HUES48 (cell line): ENCODE measurements around the gene ZBTB14.
A peak's percentile ranks its signal among the peaks of the same experiment; 100 is the strongest.

ENCODE experiments used
- H3K27ac ChIP-seq: one replicate; pipeline ENCODE4 v1.7.0; 2013; ENCODE audit warnings: low read depth, low read length, inconsistent platforms
- H3K27me3 ChIP-seq: 2 replicates; pipeline ENCODE4 v1.6.1; 2013; ENCODE audit warnings: mild to moderate bottlenecking, low read length; ENCODE audit not compliant: control insufficient read depth, insufficient read depth
- H3K36me3 ChIP-seq: 2 replicates; pipeline ENCODE4 v1.6.1; 2013; ENCODE audit warnings: low read length; ENCODE audit not compliant: control insufficient read depth, insufficient read depth
- H3K4me1 ChIP-seq: 2 replicates; pipeline ENCODE4 v1.6.1; 2013; ENCODE audit warnings: mild to moderate bottlenecking, low read length; ENCODE audit not compliant: control insufficient read depth, insufficient read depth
- H3K4me3 ChIP-seq: 2 replicates; pipeline ENCODE4 v1.5.1; 2013; ENCODE audit warnings: mild to moderate bottlenecking, low read depth, low read length
- H3K9ac ChIP-seq: 2 replicates; pipeline ENCODE4 v1.6.1; 2013; ENCODE audit warnings: mild to moderate bottlenecking, low read depth, low read length, moderate library complexity
- H3K9me3 ChIP-seq: 2 replicates; pipeline ENCODE4 v1.6.1; 2013; ENCODE audit warnings: low read length; ENCODE audit not compliant: control insufficient read depth, insufficient read depth

Gene ZBTB14

GRCh38 chr18:5295231-5295920 is at the start of gene ZBTB14:
Gene ZBTB14, minus strand, starts transcription at chr18:5295726. Its CDS starts 2,480 bp downstream, at chr18:5293246.
- Histone ChIP-seq H3K4me3 (peak within 1 kb of the TSS; percentile 96), H3K27ac (peak within 1 kb of the TSS; percentile 95), H3K9ac (peak within 1 kb of the TSS; percentile 94), H3K36me3 (peaks cover 24% of the 10 kb centered on the region), H3K27me3 (peaks cover 20% of the 10 kb centered on the region), H3K4me1 (peaks cover 13% of the 10 kb centered on the region), H3K9me3 (no peaks in the 10 kb centered on the region)

- peaks cover 9% of the 10 kb centered on the region for H3K4me1 ChIP-seq
- no peaks in the 10 kb centered on the region for H3K9me3 ChIP-seq
- no peaks in the 10 kb centered on the region for H3K27me3 ChIP-seq
- H3K27ac ChIP-seq = no peak overlapping the region
- H3K36me3 ChIP-seq = no peaks in the 10 kb centered on the region
- no peak overlapping the region for H3K9ac ChIP-seq
- no peak overlapping the region for H3K4me3 ChIP-seq
Observed at GRCh38 chr18:5339202-5339834, 43.8 kb upstream of the ZBTB14 start.

DNA sequence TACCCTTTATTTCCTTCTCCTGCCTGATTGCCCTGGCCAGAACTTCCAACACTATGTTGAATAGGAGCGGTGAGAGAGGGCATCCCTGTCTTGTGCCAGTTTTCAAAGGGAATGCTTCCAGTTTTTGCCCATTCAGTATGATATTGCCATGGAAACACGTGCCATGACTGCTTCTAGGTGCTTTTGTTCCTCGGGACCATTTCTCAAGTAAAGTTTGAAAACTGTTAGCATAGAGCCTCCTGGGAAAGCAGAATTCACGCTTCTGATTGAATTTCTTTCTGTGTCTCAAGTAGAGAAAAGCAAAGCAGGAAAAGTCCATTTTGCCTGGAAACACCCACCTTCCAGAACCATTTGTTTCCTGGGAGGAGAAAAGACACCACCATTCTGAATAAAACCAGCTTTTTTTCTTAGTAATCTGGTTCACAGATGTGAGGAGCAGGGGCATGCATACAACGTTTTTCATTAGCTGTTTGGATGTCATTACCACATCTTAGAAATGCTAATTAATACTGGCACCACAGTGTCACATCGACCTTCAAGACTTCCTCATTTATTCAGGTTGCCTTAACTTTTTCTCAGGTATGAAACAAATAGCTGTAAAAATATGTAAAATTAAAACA is 39.0 kb upstream of the ZBTB14 start:
- Histone ChIP-seq H3K9me3 (no peaks in the 10 kb centered on the region), H3K36me3 (no peaks in the 10 kb centered on the region), H3K9ac (no peak overlapping the region), H3K4me1 (peaks cover 9% of the 10 kb centered on the region), H3K27me3 (no peaks in the 10 kb centered on the region), H3K27ac (peak overlapping the region; percentile 51), H3K4me3 (no peak overlapping the region)

DNA sequence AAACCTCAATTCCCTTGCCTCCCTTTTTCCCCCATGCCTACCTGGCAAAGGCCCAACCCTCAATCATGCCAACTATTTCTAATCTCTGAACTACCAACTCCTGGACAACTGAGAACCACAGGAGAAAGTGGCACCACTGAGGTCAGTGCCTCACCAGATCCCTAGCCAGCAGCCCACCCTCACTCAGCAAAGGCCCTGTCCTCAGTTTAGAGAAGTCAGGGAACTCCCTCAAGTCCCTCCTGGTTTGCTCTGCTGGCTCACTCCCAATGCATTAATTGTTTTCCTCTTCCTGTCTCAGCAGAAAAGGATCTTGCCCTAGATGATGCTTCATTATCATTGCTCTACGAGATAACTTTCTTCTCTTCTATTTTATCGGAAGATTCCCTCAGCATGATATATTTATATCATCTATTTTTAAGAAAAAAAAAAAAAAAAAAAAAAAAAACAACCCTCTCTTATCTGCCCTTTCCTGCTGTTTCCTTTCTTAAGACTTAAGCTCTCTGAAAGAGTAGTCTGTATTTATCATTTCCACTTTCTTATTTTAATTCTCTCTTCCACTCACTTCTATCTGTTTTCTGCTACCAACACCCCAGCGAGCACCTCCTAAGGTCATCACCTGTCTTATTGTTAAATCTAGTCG is 22.7 kb upstream of the ZBTB14 start:
- no peaks in the 10 kb centered on the region for H3K9me3 ChIP-seq
- no peaks in the 10 kb centered on the region for H3K27me3 ChIP-seq
- no peak overlapping the region for H3K4me3 ChIP-seq
- no peak overlapping the region for H3K9ac ChIP-seq
- H3K4me1 ChIP-seq = no peaks in the 10 kb centered on the region
- no peak overlapping the region for H3K27ac ChIP-seq
- no peaks in the 10 kb centered on the region for H3K36me3 ChIP-seq

GRCh38 chr18:5317186-5317585 is 21.7 kb upstream of the ZBTB14 start:
- Histone ChIP-seq H3K36me3 (no peaks in the 10 kb centered on the region), H3K9ac (no peak overlapping the region), H3K4me3 (no peak overlapping the region), H3K4me1 (no peaks in the 10 kb centered on the region), H3K9me3 (no peaks in the 10 kb centered on the region), H3K27me3 (no peaks in the 10 kb centered on the region), H3K27ac (no peak overlapping the region)

DNA sequence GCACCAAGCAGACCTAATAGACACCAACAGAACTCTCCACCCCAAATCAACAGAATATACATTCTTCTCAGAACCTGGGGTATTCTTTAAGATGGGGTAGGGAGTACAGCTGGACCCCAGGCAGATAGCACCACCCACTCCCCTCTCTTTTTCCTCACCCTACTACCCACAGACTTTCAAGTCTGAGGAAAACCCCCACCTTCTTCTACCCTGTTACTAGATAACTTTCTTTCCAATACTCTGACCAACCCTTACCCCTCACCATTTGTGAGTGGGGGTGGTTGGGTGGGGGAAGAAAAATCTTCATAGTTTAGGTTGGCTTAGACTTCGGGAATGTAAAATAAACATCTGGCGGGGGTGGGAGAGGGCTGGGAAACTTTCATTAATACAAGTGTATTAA is 20.3 kb upstream of the ZBTB14 start:
- no peak overlapping the region for H3K9ac ChIP-seq

GRCh38 chr18:5311301-5311989 is 15.9 kb upstream of the ZBTB14 start:
- Histone ChIP-seq H3K4me3 (no peak overlapping the region), H3K27ac (no peak overlapping the region), H3K9me3 (peaks cover 6% of the 10 kb centered on the region), H3K9ac (no peak overlapping the region), H3K27me3 (no peaks in the 10 kb centered on the region), H3K4me1 (no peaks in the 10 kb centered on the region), H3K36me3 (no peaks in the 10 kb centered on the region)

More for the DNA sequence above, 20.3 kb upstream of the ZBTB14 start:
- no peaks in the 10 kb centered on the region for H3K9me3 ChIP-seq
- no peaks in the 10 kb centered on the region for H3K36me3 ChIP-seq
- no peaks in the 10 kb centered on the region for H3K4me1 ChIP-seq
- no peak overlapping the region for H3K4me3 ChIP-seq
- no peak overlapping the region for H3K27ac ChIP-seq
- no peaks in the 10 kb centered on the region for H3K27me3 ChIP-seq

- Histone ChIP-seq H3K9me3 (peaks cover 6% of the 10 kb centered on the region), H3K27me3 (no peaks in the 10 kb centered on the region), H3K4me1 (no peaks in the 10 kb centered on the region), H3K4me3 (no peak overlapping the region), H3K27ac (no peak overlapping the region), H3K36me3 (no peaks in the 10 kb centered on the region), H3K9ac (no peak overlapping the region)
Observed at GRCh38 chr18:5309888-5310470, 14.5 kb upstream of the ZBTB14 start.

GRCh38 chr18:5305835-5306234 is 10.3 kb upstream of the ZBTB14 start:
- no peak overlapping the region for H3K9ac ChIP-seq
- H3K36me3 ChIP-seq = no peaks in the 10 kb centered on the region
- H3K27me3 ChIP-seq = no peaks in the 10 kb centered on the region
- H3K4me3 ChIP-seq = no peak overlapping the region
- H3K27ac ChIP-seq = no peak overlapping the region
- H3K4me1 ChIP-seq = no peaks in the 10 kb centered on the region
- peaks cover 6% of the 10 kb centered on the region for H3K9me3 ChIP-seq

DNA sequence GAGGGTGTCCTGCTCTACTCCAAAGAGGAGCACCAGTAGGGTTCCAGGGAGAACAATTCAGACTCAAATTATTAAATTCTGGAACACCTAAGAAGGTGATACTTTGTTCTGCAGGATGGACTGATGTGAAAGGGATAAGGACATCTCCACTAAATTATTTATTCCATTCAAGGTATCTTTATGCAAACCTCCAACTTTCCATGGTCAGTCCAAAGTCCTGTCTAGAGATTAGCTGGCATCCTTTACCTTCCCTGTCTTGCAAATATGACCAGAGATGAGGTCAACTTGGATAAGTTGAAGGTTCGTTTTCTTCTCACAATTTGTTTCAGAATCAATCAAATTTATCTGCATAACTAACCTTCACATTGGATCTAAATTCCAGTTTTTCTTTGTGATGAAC is 8.7 kb upstream of the ZBTB14 start:
- Histone ChIP-seq H3K4me3 (no peak overlapping the region), H3K9me3 (peaks cover 6% of the 10 kb centered on the region), H3K36me3 (no peaks in the 10 kb centered on the region), H3K27me3 (no peaks in the 10 kb centered on the region), H3K4me1 (no peaks in the 10 kb centered on the region), H3K9ac (no peak overlapping the region), H3K27ac (no peak overlapping the region)
